GM19099 (cell line): ENCODE measurements around the gene CEACAM19.

Experiments
- POLR2A ChIP-seq: IDR thresholded peaks from 3 replicates; pipeline ENCODE4 v1.6.1; 2011; ENCODE audit warnings: low read depth; ENCODE audit not compliant: insufficient read length; ENCODE audit errors: extremely low read depth

The CEACAM19 gene

DNA sequence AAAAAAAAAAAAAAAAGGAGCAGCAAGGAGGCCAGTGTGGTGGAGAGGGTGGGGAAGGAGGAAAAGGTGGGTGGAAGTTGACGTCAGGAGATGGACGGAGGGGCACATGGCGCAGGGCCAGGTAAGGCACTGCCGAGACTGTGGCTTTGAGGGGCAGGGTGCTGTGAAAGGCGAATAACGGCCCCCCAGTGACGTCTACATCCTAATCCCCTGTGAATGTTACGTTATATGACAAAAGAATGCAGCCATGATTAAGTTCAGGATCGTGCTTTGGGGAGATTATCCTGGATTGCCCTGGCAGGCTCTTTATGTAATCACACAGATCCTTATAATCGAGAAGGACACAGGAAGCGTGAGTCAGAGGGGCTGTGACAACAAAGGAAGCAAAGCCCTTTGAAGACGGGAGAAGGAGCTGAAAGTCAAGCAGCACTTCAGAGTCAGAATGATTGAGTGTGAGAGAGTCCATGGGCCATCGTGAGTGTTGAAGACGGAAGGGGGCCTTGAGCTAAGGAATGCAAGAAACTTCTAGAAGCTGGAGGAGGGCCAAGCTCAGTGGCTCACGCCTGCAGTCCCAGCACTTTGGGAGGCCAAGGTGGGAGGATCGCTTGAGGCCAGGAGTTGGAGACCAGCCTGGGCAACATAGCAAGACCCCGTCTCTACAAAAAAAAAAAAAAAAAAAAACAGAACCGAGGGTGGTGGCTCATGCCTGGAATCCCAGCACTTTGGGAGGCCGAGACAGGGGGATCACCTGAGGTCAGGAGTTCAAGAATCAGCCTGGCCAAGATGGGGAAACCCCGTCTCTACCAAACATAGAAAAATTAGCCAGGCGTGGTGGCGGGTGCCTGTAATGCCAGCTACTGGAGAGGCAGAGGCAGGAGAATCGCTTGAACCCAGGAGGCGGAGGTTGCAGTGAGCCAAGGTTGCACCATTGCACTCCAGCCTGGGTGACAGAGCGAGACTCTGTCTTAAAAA is 13.9 kb downstream of the CEACAM19 start:
- TF ChIP-seq POLR2A: no peak

DNA sequence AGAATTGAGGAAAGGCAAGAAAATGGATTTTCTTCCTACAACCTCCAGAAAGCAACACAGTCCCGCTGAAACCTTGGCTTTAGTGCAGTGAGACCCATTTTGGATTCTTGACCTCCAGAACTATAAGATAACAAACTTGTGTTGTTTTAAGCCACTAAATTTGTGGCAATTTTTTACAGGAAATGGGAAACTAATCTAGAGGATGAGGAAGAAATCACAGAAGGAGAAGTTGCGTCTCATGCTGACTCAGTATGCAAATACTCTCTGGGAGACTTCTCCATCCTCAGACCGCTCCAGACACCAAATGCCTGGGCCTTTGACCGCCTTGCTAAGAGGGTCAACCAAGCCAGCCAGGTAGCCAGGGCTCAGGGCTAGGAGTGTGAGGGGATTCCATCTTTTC is 14.6 kb downstream of the CEACAM19 start:
- TF ChIP-seq POLR2A: no peak

DNA sequence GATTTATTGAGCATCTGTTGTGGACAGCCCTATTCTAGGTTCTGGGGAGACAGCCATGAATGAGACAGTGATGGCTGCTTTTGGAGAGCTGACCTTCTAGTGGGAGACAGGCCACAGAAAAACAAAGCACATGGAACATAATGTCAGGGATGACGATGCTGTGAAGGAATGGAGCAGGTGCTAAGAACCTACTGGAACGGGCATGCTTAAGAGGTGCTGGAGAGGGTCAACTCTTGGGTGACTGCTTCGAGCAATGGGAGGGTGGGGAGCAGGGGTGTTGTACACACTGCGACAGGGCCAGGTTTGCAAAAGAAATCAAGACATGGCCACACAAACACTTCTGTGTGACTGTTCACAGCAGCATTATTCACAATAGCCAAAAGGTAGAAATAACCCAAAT is 15.6 kb downstream of the CEACAM19 start:
- no peak for TF ChIP-seq POLR2A

GRCh38 chr19:44687888-44688287 is 16.6 kb downstream of the CEACAM19 start:
- no peak for TF ChIP-seq POLR2A

DNA sequence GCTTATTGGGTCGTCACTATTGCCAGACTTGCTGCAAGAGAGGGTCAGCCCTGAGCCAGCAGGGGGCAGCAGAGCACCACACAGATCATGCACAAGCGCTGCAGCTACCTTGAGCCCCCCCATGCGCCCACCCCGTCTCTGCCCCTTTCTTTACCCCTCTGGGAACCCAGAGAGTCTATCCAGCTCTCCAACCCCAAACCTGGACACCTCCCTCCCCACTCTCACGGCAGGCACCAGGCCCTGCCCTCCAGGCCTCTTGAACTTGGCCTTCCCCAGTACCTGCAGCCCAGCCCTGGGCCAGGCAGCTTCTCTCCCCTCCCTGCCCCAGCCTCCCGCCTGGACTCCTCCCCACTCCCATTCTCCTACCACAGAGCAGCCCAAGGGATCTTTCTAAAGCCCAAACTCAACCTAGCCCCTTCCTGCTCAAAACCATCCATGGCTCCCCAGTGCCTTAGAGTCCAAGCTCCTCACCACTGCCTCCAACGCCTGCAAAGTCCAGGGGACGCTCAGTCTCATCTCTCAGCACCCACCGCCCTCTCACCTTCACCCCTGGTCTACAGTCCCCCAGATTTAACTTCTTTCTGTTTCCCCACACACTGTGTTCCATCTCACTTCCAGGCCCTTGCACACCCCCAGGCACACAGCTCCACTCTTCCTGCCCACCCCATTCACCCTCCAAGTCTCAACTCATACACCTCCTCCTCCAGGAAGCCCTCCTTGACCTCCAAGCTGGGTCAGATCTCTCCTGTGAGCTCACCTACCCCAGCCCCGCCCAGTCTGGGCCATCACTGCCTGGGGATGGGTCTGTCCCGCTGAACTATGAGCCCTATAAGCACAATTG is 18.2 kb downstream of the CEACAM19 start:
- TF ChIP-seq POLR2A: no peak

DNA sequence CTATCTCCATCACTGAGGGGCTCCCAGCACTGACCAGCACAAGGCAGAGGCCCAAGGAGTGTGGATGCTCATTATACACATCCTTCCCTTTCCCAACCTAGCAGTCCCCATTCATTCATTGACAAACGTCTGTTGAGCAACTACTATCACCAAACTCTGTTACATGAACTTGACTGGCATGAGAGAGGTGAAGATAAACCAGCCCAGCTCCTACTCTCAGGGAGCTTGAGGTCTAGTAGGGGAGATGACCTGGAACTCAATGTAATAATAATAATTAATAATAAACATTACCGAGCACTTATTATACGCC is 18.8 kb downstream of the CEACAM19 start:
- TF ChIP-seq POLR2A: no peak

- no peak for TF ChIP-seq POLR2A
Observed at GRCh38 chr19:44692379-44692721, 21.1 kb downstream of the CEACAM19 start.

DNA sequence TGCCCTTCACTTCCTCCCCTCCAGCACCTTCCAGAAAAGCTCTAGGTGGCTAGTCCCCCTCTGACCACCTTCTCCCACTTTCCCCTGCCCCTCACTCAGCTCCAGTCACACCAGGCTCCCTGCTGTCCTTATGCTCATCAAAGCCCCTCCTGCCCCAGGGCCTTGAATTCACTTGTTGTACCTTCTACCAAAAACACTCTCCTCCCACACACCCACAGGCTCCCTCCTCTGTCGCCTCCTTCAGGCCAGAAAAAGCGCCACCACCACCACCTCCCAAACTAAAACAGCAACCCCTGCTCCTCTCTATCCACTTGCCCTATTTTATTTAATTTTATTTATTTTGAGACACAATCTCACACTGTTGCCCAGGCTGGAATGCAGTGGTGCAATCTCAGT is 22.9 kb downstream of the CEACAM19 start:
- TF ChIP-seq POLR2A: no peak

GRCh38 chr19:44696939-44697669 is 25.8 kb downstream of the CEACAM19 start:
- TF ChIP-seq POLR2A: no peak

- no peak for TF ChIP-seq POLR2A
Observed at GRCh38 chr19:44697670-44698034, 26.4 kb downstream of the CEACAM19 start.

DNA sequence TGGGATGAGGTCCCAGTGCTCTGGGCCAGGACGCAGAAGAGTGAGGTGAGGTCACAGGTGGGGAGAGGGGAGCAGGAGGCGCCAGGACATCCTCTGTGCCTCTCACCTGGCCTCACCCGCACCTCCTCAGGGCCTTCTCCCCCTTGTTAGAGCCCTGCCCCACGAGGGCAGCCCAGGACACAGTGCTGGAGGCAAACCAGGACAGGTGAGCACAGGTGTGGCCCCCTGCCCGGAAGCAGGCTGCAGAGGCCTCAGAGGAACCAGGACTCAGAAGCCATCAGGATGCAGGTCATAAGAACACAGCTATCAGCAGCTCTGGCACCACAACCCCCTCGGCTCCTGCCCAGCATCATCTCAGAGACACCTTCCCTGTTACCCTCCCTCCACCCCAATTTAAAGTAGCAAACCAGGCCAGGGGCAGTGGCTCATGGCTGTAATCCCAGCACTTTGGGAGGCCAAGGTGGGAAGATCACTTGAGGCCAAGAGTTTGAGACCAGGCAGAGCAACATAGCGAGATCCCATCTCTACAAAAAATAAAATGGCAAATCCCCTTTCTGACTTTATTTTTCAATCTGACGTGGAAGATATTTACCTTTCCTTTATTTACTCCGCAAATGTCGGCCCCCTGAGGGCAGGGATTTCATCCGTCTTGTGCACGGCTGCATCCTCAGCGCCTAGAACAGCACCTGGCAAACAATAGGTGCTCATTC is 27.4 kb downstream of the CEACAM19 start, which contains the start of gene CEACAM16:
Gene CEACAM16, plus strand, starts transcription at position 660 of the 710 bp plus-strand sequence. CDS start 2,306 bp downstream, outside the sequence.
- no peak for TF ChIP-seq POLR2A

GRCh38 chr19:44700547-44700946 is 29.3 kb downstream of the CEACAM19 start:
- no peak for TF ChIP-seq POLR2A

- no peak for TF ChIP-seq POLR2A
Observed at GRCh38 chr19:44701228-44701627, 29.9 kb downstream of the CEACAM19 start.

- TF ChIP-seq POLR2A: no peak
Observed at GRCh38 chr19:44702551-44703176, 31.4 kb downstream of the CEACAM19 start.
